Skeletal muscle satellite cell (primary cell): ENCODE data around the gene GJA10.

Experiments
- H3K27me3 ChIP-seq: 2 replicates; pipeline ENCODE4 v1.7.0; 2013; ENCODE audit warnings: low read length; ENCODE audit not compliant: control insufficient read depth, insufficient read depth
- H3K36me3 ChIP-seq: 2 replicates; pipeline ENCODE4 v1.7.0; 2013; ENCODE audit warnings: mild to moderate bottlenecking, control low read depth, low read length; ENCODE audit not compliant: insufficient read depth
- H3K4me1 ChIP-seq: 2 replicates; pipeline ENCODE4 v1.7.0; 2013; ENCODE audit warnings: low read length; ENCODE audit not compliant: control insufficient read depth, insufficient read depth
- H3K4me2 ChIP-seq: 2 replicates; pipeline ENCODE4 v1.7.0; 2013; ENCODE audit warnings: mild to moderate bottlenecking, low read length
- H3K4me3 ChIP-seq: 2 replicates; pipeline ENCODE4 v1.7.0; 2013; ENCODE audit warnings: low read length
- H3K9ac ChIP-seq: 2 replicates; pipeline ENCODE4 v1.7.0; 2013; ENCODE audit warnings: mild to moderate bottlenecking, low read depth, low read length, moderate library complexity
- H3K9me3 ChIP-seq: replicated peaks from 2 replicates; pipeline ENCODE4 v1.7.0; 2013; ENCODE audit warnings: mild to moderate bottlenecking, control low read depth, low read length

The GJA10 gene

DNA sequence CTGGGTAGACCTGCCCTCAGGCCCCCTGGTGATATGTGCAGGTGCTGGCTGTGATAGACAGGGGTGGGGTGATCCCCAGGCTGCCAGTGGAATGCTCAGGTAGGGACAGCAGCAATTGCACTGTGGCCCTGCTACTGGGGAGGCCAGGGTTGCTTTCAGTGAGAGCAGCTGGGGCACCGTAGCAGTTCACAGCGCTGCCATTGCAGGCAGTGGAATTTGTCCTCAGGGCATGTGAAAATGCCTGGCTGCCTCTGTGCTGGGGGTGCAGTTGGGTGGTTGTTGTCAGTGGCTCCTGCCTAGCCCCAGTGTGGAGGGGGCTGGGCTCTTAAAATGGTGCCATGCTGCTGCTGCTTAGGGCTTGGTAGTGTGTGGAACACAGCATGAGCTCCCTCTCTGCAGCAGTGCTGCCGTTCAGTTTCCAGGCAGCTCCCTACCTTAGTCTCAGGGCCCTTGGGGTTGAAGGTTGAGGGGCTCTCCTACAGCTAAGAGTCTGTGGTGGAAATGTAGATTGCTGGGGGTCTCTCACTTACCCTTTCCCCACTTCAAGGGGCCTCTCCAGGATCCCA, 23.6 kb downstream of the GJA10 start:
- no peak overlapping the region for H3K9ac ChIP-seq

DNA sequence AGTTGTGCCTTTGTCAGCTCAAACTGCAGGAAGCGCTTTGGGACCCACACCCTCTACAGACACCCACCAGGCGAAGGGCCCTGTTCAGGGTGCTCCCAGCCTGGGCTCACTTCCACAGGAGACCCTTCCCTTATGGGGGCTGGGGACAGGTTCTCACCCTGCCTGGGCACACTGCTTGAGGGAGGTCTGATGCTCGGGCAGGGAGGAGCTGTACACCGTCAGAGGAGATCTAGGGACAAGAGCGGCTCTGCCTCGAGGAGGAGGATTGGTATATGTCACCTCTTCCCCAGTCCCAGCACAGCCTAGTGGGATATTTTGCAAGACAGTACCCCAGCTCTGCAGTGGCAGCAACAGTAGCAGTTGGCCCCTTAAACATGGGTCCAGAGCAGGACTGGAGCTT, 26.9 kb downstream of the GJA10 start:
- no peaks in the 10 kb centered on the region for H3K36me3 ChIP-seq
- no peak overlapping the region for H3K4me2 ChIP-seq
- H3K9me3 ChIP-seq = no peaks in the 10 kb centered on the region
- no peaks in the 10 kb centered on the region for H3K4me1 ChIP-seq
- no peak overlapping the region for H3K9ac ChIP-seq
- peaks cover 7% of the 10 kb centered on the region for H3K27me3 ChIP-seq
- no peak overlapping the region for H3K4me3 ChIP-seq

More for the DNA sequence above, 23.6 kb downstream of the GJA10 start:
- no peak overlapping the region for H3K4me3 ChIP-seq
- H3K27me3 ChIP-seq = peaks cover 3% of the 10 kb centered on the region
- H3K4me2 ChIP-seq = no peak overlapping the region
- H3K4me1 ChIP-seq = no peaks in the 10 kb centered on the region
- H3K36me3 ChIP-seq = no peaks in the 10 kb centered on the region
- H3K9me3 ChIP-seq = no peaks in the 10 kb centered on the region

DNA sequence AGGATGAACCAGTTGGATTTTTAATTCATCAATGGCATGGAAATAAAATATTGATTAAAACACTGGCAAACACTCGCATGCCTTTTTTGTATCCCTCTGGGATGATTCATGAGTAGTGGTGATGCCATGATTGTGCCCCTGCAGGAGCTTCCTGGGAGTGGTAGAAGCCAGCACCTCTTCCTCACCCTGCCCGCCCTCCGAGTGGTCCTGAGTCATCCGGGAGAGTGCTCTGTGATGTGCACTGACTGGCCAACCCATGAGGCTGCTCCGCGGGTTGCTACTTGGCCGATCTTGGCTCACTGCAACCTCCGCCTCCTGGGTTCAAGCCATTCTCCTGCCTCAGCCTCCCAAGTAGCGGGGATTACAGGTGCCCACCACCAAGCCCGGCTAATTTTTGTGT, 27.4 kb downstream of the GJA10 start:
- Histone ChIP-seq H3K36me3 (no peaks in the 10 kb centered on the region), H3K27me3 (peaks cover 7% of the 10 kb centered on the region), H3K9me3 (no peaks in the 10 kb centered on the region), H3K9ac (no peak overlapping the region), H3K4me1 (no peaks in the 10 kb centered on the region), H3K4me2 (no peak overlapping the region), H3K4me3 (no peak overlapping the region)

DNA sequence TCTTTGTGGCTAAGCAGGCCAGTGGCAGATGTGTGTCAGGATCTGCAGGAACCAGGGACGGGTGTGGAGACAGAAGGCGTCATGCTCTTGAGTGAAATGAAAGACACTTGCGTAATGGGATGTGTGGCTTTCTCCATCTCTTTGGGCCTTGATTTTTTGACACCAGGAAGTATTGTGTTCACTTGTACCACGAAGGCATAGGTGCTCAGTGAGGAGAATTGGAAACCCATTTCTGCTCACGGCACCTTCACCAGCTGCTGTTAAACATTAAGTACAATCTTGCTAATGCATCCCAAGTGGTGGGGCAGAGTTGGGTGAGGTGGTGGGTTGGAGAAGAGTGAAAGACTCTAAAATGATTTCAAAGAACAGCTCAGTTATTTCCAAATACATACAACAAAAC, 30.0 kb downstream of the GJA10 start:
- Histone ChIP-seq H3K27me3 (peaks cover 5% of the 10 kb centered on the region), H3K9me3 (no peaks in the 10 kb centered on the region), H3K4me1 (no peaks in the 10 kb centered on the region), H3K4me2 (no peak overlapping the region), H3K4me3 (no peak overlapping the region), H3K9ac (no peak overlapping the region), H3K36me3 (no peaks in the 10 kb centered on the region)

DNA sequence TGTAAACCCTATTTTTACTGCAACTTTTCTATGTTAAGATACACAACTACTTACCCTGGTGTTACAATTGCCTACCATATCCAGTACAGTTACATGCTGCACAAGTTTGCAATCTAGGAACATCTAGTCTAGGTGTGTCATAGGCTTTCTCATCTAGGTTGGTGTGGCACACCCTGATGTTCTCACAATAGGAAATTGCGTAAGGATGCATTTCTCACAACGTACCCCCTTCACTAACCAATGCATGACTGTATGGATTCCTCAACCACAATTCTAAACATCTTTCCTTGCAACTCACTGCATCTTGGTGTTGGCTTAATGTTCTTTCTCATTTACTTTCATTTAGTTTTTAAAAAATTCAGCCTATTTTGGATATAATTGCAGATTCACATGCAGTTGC, 31.6 kb downstream of the GJA10 start:
- H3K27me3 ChIP-seq = peaks cover 5% of the 10 kb centered on the region
- H3K4me1 ChIP-seq = no peaks in the 10 kb centered on the region
- H3K4me3 ChIP-seq = no peak overlapping the region
- no peaks in the 10 kb centered on the region for H3K36me3 ChIP-seq
- H3K4me2 ChIP-seq = no peak overlapping the region
- H3K9me3 ChIP-seq = no peaks in the 10 kb centered on the region
- no peak overlapping the region for H3K9ac ChIP-seq

DNA sequence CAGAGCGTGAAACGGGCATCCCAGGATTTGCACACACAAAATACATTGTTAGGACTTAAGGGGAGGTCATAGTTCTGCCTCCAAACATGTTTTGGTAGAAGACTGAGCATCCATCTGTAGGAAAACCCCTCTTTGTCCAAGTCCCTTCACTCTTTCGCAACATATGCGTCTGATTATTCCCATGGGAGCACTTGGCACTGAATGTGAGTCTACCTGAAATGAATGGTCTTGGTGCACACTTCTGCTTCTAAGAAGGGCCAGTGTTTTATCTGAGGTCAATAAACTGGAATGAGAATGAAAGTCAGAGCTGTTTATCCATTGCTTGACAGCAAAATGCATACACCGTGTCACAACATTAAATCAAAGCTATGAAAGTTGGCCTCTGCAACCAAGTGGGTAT, 33.0 kb downstream of the GJA10 start:
- H3K27me3 ChIP-seq = peaks cover 6% of the 10 kb centered on the region
- H3K9me3 ChIP-seq = no peaks in the 10 kb centered on the region
- H3K4me3 ChIP-seq = no peak overlapping the region
- H3K9ac ChIP-seq = no peak overlapping the region
- no peak overlapping the region for H3K4me2 ChIP-seq
- no peaks in the 10 kb centered on the region for H3K36me3 ChIP-seq
- H3K4me1 ChIP-seq = no peaks in the 10 kb centered on the region

DNA sequence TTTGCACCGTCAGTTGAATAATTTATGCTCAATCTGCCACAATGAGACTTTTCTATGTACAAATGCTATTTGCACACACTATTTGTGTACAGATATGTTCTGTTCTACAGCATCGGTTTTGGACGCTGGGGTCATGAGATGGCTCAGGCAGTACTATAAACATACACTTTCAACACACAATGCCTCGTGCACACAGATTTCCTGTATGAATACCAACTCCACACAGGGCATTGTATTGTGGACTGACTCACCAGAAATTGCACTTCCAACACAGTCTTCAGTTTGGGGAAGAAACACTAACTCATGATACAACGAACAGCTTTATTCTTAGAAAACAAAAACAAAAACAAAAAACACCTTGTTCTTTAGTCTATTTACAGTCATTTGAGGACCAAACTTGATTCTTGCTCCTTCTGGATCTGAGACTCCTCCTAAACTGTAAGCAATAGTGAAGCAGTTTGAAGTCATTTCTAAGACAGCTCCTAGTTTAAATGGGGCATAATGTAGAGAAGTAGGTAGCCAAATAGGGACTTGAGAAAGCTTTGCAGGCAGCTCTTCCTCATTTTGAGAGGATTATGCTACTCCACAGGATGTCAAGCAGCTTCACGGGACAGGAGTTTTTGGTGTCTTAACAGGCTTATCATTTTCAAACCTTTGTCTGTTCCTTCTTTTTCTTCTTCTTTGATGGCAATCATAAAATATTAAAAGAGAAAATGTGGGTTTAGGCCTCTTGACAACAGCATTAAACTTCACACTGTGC, 33.7 kb downstream of the GJA10 start:
- no peak overlapping the region for H3K4me3 ChIP-seq
- H3K27me3 ChIP-seq = peaks cover 6% of the 10 kb centered on the region
- H3K36me3 ChIP-seq = no peaks in the 10 kb centered on the region
- no peak overlapping the region for H3K4me2 ChIP-seq
- no peaks in the 10 kb centered on the region for H3K4me1 ChIP-seq
- H3K9me3 ChIP-seq = no peaks in the 10 kb centered on the region
- H3K9ac ChIP-seq = no peak overlapping the region

DNA sequence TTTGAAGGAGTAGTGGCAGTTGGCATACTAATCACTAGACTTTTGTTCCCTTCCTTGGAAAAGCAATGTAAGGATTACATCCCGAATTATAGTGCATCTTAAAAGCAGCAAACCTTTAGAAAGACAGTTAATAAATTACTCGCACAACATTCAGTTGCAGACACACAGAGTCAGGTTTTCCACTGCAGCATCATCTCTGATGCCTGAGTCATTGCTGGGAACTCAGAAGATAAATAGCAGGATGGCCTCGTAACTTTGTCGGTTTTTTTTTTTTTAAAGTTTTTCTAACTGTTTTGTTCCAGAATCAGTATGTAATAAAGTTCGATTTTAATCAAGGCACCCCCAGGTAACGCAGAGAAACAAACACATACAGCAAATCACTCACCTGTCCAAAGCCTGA, 34.3 kb downstream of the GJA10 start:
- H3K4me1 ChIP-seq = no peaks in the 10 kb centered on the region
- no peak overlapping the region for H3K4me2 ChIP-seq
- no peak overlapping the region for H3K9ac ChIP-seq
- no peak overlapping the region for H3K4me3 ChIP-seq
- H3K36me3 ChIP-seq = no peaks in the 10 kb centered on the region
- peaks cover 6% of the 10 kb centered on the region for H3K27me3 ChIP-seq
- H3K9me3 ChIP-seq = no peaks in the 10 kb centered on the region

DNA sequence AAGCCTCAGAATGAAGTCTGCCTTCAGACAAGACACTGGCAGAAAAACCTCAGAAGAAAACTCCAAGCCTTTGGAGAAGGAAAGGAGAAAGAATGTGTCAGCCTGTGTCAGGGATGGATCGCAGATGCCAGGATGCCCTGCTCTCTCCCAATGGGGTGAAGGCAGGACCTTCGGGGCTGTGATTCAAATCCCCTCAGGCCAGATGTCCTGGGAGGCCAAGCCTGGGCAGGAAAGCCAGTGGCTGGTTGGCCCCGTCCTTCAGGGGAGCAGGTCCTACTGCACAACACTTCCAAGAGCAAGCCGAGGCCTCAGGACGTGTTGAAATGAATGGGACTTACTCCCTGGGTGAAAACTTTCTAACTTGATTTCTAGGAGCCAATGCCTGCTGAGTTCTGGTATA, 36.5 kb downstream of the GJA10 start:
- Histone ChIP-seq H3K4me1 (no peaks in the 10 kb centered on the region), H3K27me3 (peaks cover 3% of the 10 kb centered on the region), H3K4me2 (no peak overlapping the region), H3K9me3 (no peaks in the 10 kb centered on the region), H3K9ac (no peak overlapping the region), H3K36me3 (no peaks in the 10 kb centered on the region), H3K4me3 (no peak overlapping the region)

DNA sequence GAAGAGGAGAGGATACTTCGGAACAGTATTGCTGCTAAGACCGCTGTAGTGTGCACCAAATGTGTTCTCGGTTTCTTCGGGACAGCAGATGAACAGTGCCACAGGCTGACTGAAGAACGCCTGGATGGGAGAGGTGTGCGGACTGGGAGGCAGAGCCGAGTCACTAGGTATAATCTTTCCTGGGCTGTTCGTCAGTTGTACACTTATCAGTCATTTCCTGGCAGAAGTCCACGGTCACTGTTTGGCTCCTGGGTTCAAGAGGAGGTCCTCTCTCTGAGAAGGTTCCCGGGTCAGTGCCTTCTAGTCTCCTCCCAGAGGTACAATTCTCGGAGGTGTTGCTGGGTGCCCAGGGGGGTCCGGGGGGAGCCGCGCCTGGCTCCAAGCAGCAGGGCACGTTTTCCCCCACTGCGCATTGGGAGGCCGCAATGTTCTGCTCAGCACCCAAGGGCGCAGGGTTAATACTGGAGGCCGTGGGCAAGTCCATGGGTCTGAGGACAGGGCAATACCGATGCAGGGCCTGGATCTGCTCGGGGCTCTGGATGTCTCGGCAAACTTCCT, 38.1 kb downstream of the GJA10 start:
- H3K4me3 ChIP-seq = no peak overlapping the region
- H3K36me3 ChIP-seq = no peaks in the 10 kb centered on the region
- H3K27me3 ChIP-seq = peaks cover 3% of the 10 kb centered on the region
- no peak overlapping the region for H3K9ac ChIP-seq
- H3K9me3 ChIP-seq = no peaks in the 10 kb centered on the region
- H3K4me2 ChIP-seq = no peak overlapping the region
- H3K4me1 ChIP-seq = no peaks in the 10 kb centered on the region

DNA sequence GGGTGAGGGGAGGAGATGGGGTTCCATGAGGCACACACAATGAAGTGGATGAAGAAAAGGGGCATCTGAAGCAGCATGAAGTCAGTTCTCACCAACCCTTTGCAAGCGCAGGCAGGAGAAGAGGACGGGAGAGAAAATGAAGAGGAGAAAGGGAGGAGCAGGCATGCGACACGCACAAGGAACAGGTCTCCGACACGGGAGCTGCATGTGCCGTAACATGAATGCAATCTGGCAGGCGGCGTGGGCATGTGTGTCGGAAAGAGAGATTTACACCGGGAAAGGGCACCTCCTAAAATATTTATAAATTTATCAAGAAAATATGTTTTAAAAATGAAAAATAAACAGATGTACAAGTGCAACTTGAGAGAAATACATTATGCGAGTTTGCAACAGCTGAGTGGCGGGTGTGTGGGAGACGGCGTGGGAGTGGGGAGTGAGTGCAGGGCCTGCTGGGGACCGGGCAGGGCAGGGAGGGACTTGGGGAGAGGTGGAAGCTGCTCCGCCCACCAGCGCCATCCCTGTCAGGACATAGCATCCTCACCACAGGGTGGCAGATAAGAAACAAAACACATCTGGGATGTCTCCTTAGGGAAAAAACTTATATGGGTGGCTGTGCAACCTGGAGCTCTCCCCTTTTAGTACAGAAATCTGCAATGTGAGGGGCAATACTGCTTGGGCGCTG, 40.6 kb downstream of the GJA10 start:
- Histone ChIP-seq H3K9me3 (no peaks in the 10 kb centered on the region), H3K36me3 (no peaks in the 10 kb centered on the region), H3K4me3 (no peak overlapping the region), H3K27me3 (peaks cover 8% of the 10 kb centered on the region), H3K4me2 (no peak overlapping the region), H3K9ac (no peak overlapping the region), H3K4me1 (no peaks in the 10 kb centered on the region)
